HUES6 (cell line): ENCODE measurements around the gene MBD2.
"Not testable (repeated sequence)": the region's sequence is repeated elsewhere in the genome, so short reads cannot be mapped to it uniquely, and the experiment has no call there.

ENCODE experiments used
- H3K27ac ChIP-seq: 2 replicates; pipeline ENCODE4 v1.7.0; 2013; ENCODE audit warnings: low read depth, mild to moderate bottlenecking, low read length, inconsistent platforms
- H3K27me3 ChIP-seq: 2 replicates; pipeline ENCODE4 v1.6.1; 2013; ENCODE audit warnings: low read length; ENCODE audit not compliant: control insufficient read depth, insufficient read depth
- H3K36me3 ChIP-seq: 2 replicates; pipeline ENCODE4 v1.6.1; 2013; ENCODE audit warnings: low read length; ENCODE audit not compliant: control insufficient read depth, insufficient read depth
- H3K4me1 ChIP-seq: 2 replicates; pipeline ENCODE4 v1.6.1; 2013; ENCODE audit warnings: low read length; ENCODE audit not compliant: control insufficient read depth, insufficient read depth
- H3K4me3 ChIP-seq: 2 replicates; pipeline ENCODE4 v1.5.1; 2013; ENCODE audit warnings: low read depth, low read length
- H3K9ac ChIP-seq: one replicate; pipeline ENCODE4 v1.6.1; 2013; ENCODE audit warnings: mild to moderate bottlenecking, low read length
- H3K9me3 ChIP-seq: 2 replicates; pipeline ENCODE4 v1.6.1; 2013; ENCODE audit warnings: low read depth, low read length; ENCODE audit not compliant: control insufficient read depth, insufficient read depth

Gene MBD2

DNA sequence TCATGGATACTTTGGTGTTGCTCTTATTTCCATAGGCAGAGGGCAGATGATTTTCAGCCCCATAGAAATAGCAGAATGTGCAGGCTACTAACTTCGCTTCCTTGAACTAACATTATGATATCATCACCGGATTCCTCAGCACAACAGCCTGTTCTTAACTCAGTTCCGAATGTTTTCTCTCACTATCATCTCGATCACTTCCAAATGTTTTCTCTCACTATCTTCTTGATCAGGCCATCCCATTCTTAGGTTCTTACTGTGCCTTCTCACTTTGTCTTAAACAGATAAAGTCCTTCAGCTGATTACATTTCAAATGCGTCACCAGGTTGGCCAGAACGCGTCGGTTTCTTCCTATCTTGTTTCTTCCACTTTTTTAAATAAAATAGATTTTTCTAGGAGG, 11.4 kb upstream of the MBD2 start:
- H3K27me3 ChIP-seq: no peaks in the 10 kb centered on the region
- 0 out of 2 replicates have a peak, but pooled peaks cover 3% of the 10 kb centered on the region for H3K4me1 ChIP-seq
- H3K27ac ChIP-seq: peak overlapping the region; percentile 39; the same call in 1 of the 2 replicates
- no peak overlapping the region for H3K9ac ChIP-seq
- no peak overlapping the region for H3K4me3 ChIP-seq
- peaks cover 3% of the 10 kb centered on the region; the same call in 1 of the 2 replicates for H3K9me3 ChIP-seq
- H3K36me3 ChIP-seq: no peaks in the 10 kb centered on the region

DNA sequence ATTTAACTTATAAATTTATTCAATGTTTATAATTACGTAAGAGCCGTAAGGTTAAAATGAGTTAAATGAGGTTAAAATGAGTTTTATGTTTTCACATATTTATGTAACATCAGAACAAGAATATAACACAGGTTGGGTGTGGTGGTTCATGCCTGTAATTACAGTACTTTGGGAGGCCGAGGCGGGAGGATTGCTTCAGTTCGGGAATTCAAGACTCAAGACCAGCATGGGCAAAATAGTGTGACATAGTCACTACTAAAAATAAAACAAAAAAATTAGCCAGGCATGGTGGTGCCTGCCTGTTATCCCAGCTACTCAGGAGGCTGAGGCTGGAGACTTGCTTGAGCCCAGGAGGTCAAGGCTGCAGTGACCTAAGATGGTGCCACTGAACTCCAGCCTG, 9.3 kb upstream of the MBD2 start:
- Histone ChIP-seq H3K4me3 (no peak overlapping the region), H3K4me1 (peaks cover 11% of the 10 kb centered on the region; the same call in 1 of the 2 replicates), H3K27me3 (no peaks in the 10 kb centered on the region), H3K36me3 (no peaks in the 10 kb centered on the region), H3K9me3 (peaks cover 3% of the 10 kb centered on the region; the same call in 1 of the 2 replicates), H3K9ac (no peak overlapping the region), H3K27ac (no peak overlapping the region)

DNA sequence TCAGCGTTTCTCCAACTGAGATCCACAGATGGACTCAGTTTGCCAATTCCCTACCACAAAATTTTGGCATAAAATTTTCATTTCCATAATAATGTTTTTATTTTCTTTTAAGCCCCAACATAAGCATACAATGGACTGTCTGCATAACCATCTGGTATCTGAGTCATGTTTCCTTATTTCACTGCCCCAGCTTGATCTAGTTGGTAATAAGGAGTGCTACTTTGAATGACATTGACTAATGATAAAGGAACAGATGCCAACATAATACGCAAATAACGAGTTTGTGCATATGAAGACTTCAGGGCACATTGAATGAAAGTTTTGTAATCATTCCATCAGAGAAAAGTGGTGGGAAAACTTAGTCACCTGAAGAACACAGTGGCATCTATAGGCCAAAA, 8.8 kb upstream of the MBD2 start:
- Histone ChIP-seq H3K9ac (no peak overlapping the region), H3K36me3 (no peaks in the 10 kb centered on the region), H3K4me3 (no peak overlapping the region), H3K9me3 (peaks cover 3% of the 10 kb centered on the region; the same call in 1 of the 2 replicates), H3K27ac (no peak overlapping the region), H3K27me3 (no peaks in the 10 kb centered on the region), H3K4me1 (peaks cover 16% of the 10 kb centered on the region; the same call in 1 of the 2 replicates)

DNA sequence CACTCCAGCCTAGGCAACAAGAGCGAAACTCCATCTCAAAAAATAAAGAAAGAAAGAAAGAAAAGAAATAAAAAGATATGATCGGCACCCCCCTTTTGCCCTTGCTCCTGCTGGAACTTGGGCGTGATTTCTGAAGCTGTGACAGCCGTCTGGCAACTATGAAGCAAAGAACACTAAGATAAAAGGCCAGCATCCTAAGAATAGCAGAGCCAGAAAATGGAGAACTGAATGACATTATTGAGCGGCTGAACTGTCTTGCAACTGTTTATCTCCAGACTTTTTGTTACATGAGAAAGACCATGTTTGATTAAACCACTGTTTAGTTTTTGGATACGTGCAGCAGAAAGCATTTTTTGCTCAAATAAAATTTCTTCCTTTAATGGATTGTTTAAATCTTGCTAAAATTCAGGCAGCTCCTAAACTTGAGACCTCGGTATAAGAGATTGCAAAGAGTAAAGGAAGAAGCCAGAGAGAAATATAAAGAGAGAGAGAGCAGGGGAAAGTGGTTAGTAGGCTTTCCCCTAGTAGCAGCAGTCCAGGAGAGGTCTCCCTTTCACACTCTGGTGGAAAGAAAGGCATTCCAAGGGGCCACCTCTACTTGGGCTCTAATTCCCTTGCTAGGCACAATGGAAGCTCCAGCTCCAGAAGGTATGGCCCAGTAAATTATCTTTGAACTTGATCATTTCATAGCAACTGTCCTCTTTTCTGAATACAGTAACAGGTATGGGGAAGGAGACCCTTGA, 8.2 kb upstream of the MBD2 start:
- H3K9ac ChIP-seq: no peak overlapping the region
- peaks cover 20% of the 10 kb centered on the region; the same call in 1 of the 2 replicates for H3K4me1 ChIP-seq
- no peak overlapping the region for H3K27ac ChIP-seq
- no peak overlapping the region for H3K4me3 ChIP-seq
- H3K27me3 ChIP-seq: no peaks in the 10 kb centered on the region
- no peaks in the 10 kb centered on the region for H3K36me3 ChIP-seq
- peaks cover 3% of the 10 kb centered on the region; the same call in 1 of the 2 replicates for H3K9me3 ChIP-seq

DNA sequence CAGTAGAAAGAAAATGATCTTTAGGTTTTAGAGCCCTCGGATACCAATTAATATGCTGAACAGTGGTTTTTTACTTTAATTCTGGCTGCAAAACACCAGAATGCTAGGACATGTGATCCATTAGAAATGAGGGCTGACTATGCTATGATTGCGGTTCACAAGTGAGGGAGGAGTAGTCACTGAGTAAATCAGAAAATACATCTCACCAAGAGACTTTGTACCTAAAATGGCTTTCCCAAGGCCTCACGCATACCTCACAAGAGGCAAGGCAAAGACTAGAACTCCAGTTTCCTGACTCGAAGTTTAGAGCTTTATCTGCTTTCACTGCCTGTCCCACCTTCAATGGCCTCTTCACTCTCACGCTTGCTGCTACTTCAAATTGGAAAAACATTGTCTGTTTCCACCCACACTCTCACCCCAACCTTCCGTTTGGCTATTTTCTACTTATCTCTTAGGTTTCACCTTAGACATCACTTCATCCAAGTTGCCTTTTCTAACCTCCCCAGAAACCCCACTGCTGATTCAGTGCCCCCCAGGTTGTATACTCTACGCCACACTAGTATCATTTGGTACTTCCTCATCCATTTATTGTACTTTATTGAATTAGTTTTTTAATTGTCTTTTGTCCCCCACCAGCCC, 5.1 kb upstream of the MBD2 start:
- H3K4me1 ChIP-seq: peaks cover 25% of the 10 kb centered on the region
- no peaks in the 10 kb centered on the region for H3K36me3 ChIP-seq
- no peak overlapping the region for H3K27ac ChIP-seq
- H3K9ac ChIP-seq: no peak overlapping the region
- H3K4me3 ChIP-seq: no peak overlapping the region
- H3K27me3 ChIP-seq: no peaks in the 10 kb centered on the region
- no peaks in the 10 kb centered on the region for H3K9me3 ChIP-seq

DNA sequence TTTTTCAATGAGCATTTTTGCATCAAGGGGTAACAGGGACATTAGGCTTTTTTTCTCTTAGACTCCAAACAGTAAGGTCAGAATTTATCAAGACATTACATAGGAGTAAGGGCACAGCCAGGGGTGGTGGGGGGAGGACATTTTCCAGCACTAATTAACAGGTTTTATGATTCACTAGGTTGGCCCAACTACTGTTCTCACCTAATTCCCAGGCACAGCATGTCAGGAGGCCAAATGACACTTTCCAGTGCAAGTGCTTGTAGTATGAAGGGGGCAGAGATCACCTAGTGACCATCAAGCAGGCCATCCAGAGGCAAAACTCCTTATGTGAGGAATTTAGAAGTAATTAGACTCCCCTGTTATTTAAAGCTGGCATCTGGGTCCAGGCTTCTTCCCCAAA, 3.9 kb upstream of the MBD2 start:
- Histone ChIP-seq H3K9me3 (no peaks in the 10 kb centered on the region), H3K4me3 (no peak overlapping the region), H3K36me3 (no peaks in the 10 kb centered on the region), H3K9ac (no peak overlapping the region), H3K27ac (no peak overlapping the region), H3K4me1 (peaks cover 25% of the 10 kb centered on the region), H3K27me3 (no peaks in the 10 kb centered on the region)

DNA sequence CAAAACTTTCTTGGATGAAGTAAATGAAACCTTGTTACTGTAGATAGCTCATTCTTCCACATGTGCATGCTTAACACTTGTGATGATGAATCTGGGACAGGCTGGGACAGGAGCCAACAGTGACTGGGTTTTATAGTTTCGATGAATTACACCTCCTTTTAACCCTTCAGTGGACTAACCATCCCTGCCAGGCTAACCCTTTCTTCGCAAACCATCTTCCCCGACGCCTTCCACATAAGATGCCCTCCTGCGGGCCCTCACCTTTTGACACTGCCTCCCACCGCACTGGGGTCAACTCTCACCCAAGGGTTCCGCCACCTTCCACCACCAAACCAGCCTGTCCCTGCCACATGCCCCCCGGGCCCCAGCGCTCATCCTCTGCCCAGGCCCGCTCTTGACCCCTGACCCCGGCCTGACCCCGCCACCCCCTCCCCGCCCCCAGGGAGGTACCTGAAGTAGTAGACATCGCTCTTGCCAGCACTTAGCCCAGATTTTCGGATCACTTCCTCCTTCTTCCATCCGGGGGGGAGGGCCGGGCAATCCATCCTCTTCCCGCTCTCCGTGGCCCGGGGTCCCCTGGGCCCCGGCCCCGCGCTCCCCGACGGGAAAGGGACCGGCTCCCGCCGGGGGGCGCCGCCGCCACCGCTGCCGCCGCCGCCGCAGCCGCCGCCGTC, 764 bp downstream of the MBD2 start:
- Histone ChIP-seq H3K27me3 (no peaks in the 10 kb centered on the region), H3K9ac (peak overlapping the region; percentile 44), H3K27ac (no peak overlapping the region), H3K4me3 (peak overlapping the region; percentile 71), H3K4me1 (peaks cover 20% of the 10 kb centered on the region), H3K36me3 (0 out of 2 replicates have a peak, but pooled peaks cover 3% of the 10 kb centered on the region), H3K9me3 (no peaks in the 10 kb centered on the region)

DNA sequence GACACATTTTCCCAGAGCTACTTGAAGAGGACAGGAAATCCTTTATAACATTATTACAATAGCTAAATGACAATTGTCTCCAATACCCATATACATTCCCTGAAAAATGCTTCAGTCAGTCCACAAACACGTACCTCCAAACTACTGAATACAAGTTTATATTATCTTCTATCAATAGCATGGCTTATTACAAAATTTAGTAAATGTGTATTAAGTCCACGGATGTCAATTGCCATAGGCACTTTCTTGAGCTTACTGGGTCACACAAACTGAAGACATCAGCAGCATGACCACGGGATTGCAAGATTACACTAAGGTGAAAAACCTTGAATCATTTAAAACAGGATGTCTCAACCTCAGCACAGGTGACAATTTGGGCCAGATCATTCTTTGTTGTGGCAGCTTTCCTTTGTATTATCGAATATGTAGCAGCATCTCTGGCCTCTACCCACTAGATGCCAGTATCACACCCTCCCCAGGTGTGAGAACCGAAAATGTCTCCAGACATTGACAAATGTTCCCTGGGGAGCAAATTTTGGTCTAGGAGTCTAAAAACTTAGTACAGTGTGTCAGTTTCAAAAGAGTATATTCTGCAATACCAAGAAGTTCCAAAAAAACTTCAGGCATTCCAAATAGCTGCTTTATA, 1.4 kb downstream of the MBD2 start:
- Histone ChIP-seq H3K27ac (no peak overlapping the region), H3K4me1 (peaks cover 13% of the 10 kb centered on the region)

DNA sequence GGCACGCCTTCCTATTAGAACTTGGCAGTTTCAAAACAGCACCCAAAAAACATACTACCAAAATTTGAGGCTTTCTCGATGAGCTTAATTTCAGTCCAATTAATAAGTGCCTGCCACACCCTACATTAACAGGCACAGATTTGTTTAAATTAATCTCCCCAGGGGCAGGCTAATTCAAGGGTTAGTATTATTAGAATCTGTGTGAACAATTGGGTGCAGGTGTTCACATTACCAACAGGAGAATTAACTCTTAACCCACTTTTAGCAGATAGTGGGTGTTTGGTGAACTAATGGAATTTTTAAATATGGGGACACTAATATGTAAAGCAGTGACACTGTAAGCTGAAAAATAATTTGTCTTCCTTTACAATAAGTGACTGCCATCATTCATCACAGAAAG, 4.1 kb downstream of the MBD2 start:
- Histone ChIP-seq H3K9ac (no peak overlapping the region), H3K36me3 (0 out of 2 replicates have a peak, but pooled peaks cover 3% of the 10 kb centered on the region), H3K4me1 (peaks cover 14% of the 10 kb centered on the region), H3K27ac (no peak overlapping the region), H3K9me3 (no peaks in the 10 kb centered on the region), H3K4me3 (no peak overlapping the region), H3K27me3 (no peaks in the 10 kb centered on the region)

More for the DNA sequence above, 1.4 kb downstream of the MBD2 start:
- Histone ChIP-seq H3K36me3 (0 out of 2 replicates have a peak, but pooled peaks cover 3% of the 10 kb centered on the region), H3K9me3 (no peaks in the 10 kb centered on the region), H3K9ac (peak overlapping the region; percentile 44), H3K27me3 (no peaks in the 10 kb centered on the region), H3K4me3 (peak overlapping the region; percentile 71)

DNA sequence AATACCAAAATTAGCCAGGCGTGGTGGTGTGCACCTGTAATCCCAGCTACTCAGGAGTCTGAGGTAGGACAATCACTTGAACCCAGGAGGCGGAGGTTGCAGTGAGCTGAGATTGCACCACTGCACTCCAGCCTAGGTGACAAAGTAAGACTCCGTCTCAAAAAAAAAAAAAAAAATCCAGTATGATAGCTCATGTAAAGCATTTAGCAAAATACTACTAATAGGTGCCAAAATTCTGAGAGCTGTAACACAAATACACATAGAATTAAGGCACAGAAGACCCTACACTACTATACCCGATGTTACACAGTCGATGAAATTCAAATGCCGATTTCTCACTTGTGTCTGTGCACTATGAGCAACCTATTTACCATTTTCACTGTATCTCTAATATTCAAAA, 5.7 kb downstream of the MBD2 start:
- not testable (repeated sequence) for H3K9me3 ChIP-seq, H3K4me3 ChIP-seq, H3K4me1 ChIP-seq, H3K27me3 ChIP-seq, H3K9ac ChIP-seq, H3K36me3 ChIP-seq, H3K27ac ChIP-seq
